Measurements from ENCODE around the gene CDK6.

DNA sequence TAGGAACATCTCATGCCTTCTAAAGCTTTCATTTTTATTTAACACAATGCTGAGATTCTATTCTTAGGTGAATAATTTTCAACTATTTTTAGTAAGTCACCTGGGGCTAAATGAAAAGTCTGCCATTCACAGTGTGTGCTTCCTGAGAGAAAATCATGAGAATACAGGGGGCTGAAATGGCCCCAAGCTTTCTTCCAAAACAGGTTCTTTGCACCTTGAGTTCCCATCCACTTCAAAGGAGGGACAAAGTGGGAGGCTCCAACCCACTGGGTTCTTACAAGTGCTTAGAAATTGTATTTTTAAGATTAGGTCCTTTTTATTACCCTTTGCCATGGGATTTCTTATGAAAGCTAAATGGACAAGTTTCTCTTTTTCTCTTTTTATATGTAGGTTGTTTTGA, 224.6 kb downstream of the CDK6 start:
- TF ChIP-seq POLR2A (IDR thresholded peaks at IDR 0.05; ENCODE audit: control extremely low read depth in 1 of 2, low read depth in 2 of 2, low read length in 2 of 2) (no peak), EZH2 (IDR thresholded peaks at IDR 0.05; ENCODE audit: low read depth, low read length, severe bottlenecking) (no peak), SIN3A (conservative IDR thresholded peaks at IDR 0.05 in 1 of 2, IDR thresholded peaks at IDR 0.05 in 1 of 2; ENCODE audit: low read depth in 1 of 2, low read length in 2 of 2) (no peak), GABPA (IDR thresholded peaks at IDR 0.05; ENCODE audit: borderline replicate concordance, insufficient read depth, low read length) (no peak), TAF7 (optimal IDR thresholded peaks at IDR 0.05; ENCODE audit: borderline replicate concordance, low read depth, low read length) (no peak), POLR2AphosphoS5 (IDR thresholded peaks at IDR 0.05; ENCODE audit: low read depth, low read length) (no peak), PHF8 (conservative IDR thresholded peaks at IDR 0.05; ENCODE audit: low read depth, low read length) (no peak), KDM4A (IDR thresholded peaks at IDR 0.05; ENCODE audit: low read depth, low read length, severe bottlenecking) (no peak), CEBPB (IDR thresholded peaks at IDR 0.05; ENCODE audit: low read depth, low read length) (no peak), KDM5A (IDR thresholded peaks at IDR 0.05; ENCODE audit: low read length) (no peak), BACH1 (IDR thresholded peaks at IDR 0.05; ENCODE audit: low read length) (no peak)
- TF ChIP-seq, protein P1, sequence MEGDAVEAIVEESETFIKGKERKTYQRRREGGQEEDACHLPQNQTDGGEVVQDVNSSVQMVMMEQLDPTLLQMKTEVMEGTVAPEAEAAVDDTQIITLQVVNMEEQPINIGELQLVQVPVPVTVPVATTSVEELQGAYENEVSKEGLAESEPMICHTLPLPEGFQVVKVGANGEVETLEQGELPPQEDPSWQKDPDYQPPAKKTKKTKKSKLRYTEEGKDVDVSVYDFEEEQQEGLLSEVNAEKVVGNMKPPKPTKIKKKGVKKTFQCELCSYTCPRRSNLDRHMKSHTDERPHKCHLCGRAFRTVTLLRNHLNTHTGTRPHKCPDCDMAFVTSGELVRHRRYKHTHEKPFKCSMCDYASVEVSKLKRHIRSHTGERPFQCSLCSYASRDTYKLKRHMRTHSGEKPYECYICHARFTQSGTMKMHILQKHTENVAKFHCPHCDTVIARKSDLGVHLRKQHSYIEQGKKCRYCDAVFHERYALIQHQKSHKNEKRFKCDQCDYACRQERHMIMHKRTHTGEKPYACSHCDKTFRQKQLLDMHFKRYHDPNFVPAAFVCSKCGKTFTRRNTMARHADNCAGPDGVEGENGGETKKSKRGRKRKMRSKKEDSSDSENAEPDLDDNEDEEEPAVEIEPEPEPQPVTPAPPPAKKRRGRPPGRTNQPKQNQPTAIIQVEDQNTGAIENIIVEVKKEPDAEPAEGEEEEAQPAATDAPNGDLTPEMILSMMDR (IDR thresholded peaks at IDR 0.05; ENCODE audit: control extremely low read depth in 1 of 3, insufficient read depth in 1 of 3, low read depth in 1 of 3, low read length in 3 of 3): no peak
- TF ChIP-seq, protein P2, sequence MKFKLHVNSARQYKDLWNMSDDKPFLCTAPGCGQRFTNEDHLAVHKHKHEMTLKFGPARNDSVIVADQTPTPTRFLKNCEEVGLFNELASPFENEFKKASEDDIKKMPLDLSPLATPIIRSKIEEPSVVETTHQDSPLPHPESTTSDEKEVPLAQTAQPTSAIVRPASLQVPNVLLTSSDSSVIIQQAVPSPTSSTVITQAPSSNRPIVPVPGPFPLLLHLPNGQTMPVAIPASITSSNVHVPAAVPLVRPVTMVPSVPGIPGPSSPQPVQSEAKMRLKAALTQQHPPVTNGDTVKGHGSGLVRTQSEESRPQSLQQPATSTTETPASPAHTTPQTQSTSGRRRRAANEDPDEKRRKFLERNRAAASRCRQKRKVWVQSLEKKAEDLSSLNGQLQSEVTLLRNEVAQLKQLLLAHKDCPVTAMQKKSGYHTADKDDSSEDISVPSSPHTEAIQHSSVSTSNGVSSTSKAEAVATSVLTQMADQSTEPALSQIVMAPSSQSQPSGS (IDR thresholded peaks at IDR 0.05; ENCODE audit: low read length): no peak

Data from H1 (cell line).